Ishikawa (cell line): Measurements from ENCODE around the gene CDC42BPB.

Source experiments
- CEBPB ChIP-seq: IDR thresholded peaks from 2 replicates; pipeline ENCODE4 v1.6.1; 2012
- EP300 ChIP-seq: IDR thresholded peaks from 2 replicates; pipeline ENCODE4 v1.6.1; 2012; ENCODE audit warnings: borderline replicate concordance
- FOXM1 ChIP-seq: IDR thresholded peaks from 2 replicates; pipeline ENCODE4 v1.6.1; 2012; ENCODE audit warnings: low read depth, borderline replicate concordance
- NFIC ChIP-seq: IDR thresholded peaks from 2 replicates; pipeline ENCODE4 v1.6.1; 2012
- RAD21 ChIP-seq: IDR thresholded peaks from 2 replicates; pipeline ENCODE4 v1.6.1; 2012; ENCODE audit warnings: low read depth
- TAF1 ChIP-seq: IDR thresholded peaks from 2 replicates; pipeline ENCODE4 v1.6.1; 2012; ENCODE audit warnings: low read depth, mild to moderate bottlenecking
- TCF12 ChIP-seq: IDR thresholded peaks from 2 replicates; pipeline ENCODE4 v1.6.1; 2012; ENCODE audit warnings: low read depth
- TEAD4 ChIP-seq: IDR thresholded peaks from 2 replicates; pipeline ENCODE4 v1.6.1; 2012
- YY1 ChIP-seq: IDR thresholded peaks from 2 replicates; pipeline ENCODE4 v1.6.1; 2012; ENCODE audit warnings: low read depth
- TF ChIP-seq, protein P1 (sequence below): IDR thresholded peaks from 2 replicates; pipeline ENCODE4 v1.6.1; 2012
- TF ChIP-seq, protein P2 (sequence below): IDR thresholded peaks from 2 replicates; pipeline ENCODE4 v1.6.1; 2012; ENCODE audit warnings: low read depth, mild to moderate bottlenecking

DNA sequence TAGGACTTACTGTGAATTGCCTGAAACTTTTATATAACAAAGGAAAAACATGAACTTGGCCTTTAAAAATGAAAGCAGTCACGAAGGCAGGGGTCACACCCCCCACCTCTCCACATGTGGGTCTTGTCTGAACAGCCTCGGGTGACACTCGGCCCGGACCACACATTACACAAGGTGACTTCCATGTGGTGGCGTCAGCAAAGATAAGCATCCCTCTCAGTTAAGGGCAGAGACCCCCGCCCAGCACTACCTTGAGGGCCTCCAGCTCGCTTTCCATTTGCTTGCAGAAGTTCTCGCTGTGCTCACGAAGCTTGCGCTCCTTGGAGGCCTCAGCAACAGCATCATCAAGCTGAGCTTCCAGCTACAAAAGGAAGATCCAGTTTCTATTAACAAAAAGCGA, 87.4 kb downstream of the CDC42BPB start:
- TF ChIP-seq RAD21 (no peak), EP300 (no peak), TAF1 (no peak), FOXM1 (no peak), YY1 (no peak), TCF12 (no peak), CEBPB (no peak), TEAD4 (no peak), NFIC (no peak)
- TF ChIP-seq, protein P1, sequence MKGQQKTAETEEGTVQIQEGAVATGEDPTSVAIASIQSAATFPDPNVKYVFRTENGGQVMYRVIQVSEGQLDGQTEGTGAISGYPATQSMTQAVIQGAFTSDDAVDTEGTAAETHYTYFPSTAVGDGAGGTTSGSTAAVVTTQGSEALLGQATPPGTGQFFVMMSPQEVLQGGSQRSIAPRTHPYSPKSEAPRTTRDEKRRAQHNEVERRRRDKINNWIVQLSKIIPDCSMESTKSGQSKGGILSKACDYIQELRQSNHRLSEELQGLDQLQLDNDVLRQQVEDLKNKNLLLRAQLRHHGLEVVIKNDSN, result no peak
- TF ChIP-seq, protein P2, sequence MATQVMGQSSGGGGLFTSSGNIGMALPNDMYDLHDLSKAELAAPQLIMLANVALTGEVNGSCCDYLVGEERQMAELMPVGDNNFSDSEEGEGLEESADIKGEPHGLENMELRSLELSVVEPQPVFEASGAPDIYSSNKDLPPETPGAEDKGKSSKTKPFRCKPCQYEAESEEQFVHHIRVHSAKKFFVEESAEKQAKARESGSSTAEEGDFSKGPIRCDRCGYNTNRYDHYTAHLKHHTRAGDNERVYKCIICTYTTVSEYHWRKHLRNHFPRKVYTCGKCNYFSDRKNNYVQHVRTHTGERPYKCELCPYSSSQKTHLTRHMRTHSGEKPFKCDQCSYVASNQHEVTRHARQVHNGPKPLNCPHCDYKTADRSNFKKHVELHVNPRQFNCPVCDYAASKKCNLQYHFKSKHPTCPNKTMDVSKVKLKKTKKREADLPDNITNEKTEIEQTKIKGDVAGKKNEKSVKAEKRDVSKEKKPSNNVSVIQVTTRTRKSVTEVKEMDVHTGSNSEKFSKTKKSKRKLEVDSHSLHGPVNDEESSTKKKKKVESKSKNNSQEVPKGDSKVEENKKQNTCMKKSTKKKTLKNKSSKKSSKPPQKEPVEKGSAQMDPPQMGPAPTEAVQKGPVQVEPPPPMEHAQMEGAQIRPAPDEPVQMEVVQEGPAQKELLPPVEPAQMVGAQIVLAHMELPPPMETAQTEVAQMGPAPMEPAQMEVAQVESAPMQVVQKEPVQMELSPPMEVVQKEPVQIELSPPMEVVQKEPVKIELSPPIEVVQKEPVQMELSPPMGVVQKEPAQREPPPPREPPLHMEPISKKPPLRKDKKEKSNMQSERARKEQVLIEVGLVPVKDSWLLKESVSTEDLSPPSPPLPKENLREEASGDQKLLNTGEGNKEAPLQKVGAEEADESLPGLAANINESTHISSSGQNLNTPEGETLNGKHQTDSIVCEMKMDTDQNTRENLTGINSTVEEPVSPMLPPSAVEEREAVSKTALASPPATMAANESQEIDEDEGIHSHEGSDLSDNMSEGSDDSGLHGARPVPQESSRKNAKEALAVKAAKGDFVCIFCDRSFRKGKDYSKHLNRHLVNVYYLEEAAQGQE, result no peak
